Gastrocnemius medialis (tissue), 4 donors: Measurements from ENCODE around the gene ZNF248.

ENCODE experiments used
- CTCF ChIP-seq, 5 experiments: fragments of 450-650 bp in 3 of 5; fragments of 200-600 bp in 2 of 5; sonication (generic) in 2 of 5; IDR thresholded peaks in 4 of 5; conservative IDR thresholded peaks in 1 of 5; 1 replicate in 4 of 5; 2 replicates in 1 of 5; pipeline ENCODE4 v1.5.1; 2016 to 2019; ENCODE audit warnings: antibody characterized with exemption in 5 of 5, mild to moderate bottlenecking in 3 of 5, moderate library complexity in 3 of 5
- POLR2A ChIP-seq, 2 donors: fragments of 450-650 bp; IDR thresholded peaks; one replicate each; pipeline ENCODE4 v1.6.1; 2017; ENCODE audit warnings: antibody characterized with exemption in 2 of 2, mild to moderate bottlenecking in 2 of 2, moderate library complexity in 2 of 2

GRCh38 chr10:37784678-37785077 is 72.7 kb downstream of the ZNF248 start:
- TF ChIP-seq CTCF (IDR thresholded peaks at IDR 0.05 in 4 of 5, conservative IDR thresholded peaks at IDR 0.05 in 1 of 5) (no peak), POLR2A (IDR thresholded peaks at IDR 0.05) (no peak)
